H1 (cell line): ENCODE results near the gene TMIGD3. TPM values are rescaled to one million over a fixed set of nuclear protein-coding genes. Genes with fewer than 3 reads are reported as not detected.

Source experiments
- CTCF ChIA-PET: fragments of 300-600 bp; sonication (Branson Sonifier 250); formaldehyde crosslinking; loops from one replicate; lab custom pipeline; 2021; ENCODE audit not compliant: partially characterized antibody; lab: Charles Lee
- POLR2A ChIA-PET: fragments of 300-600 bp; sonication (Branson Sonifier 250); formaldehyde crosslinking; loops from one replicate; lab custom pipeline; 2021; ENCODE audit warnings: inconsistent platforms; ENCODE audit not compliant: partially characterized antibody; lab: Charles Lee
- DNase-seq, 2 experiments: peaks; one replicate each; pipeline versions ENCODE4 v3.0.0 to v3.0.0-alpha.2; 2010 to 2022; ENCODE audit warnings: low spot score in 2 of 2, low read depth in 1 of 2, mixed read lengths in 1 of 2
- FAIRE-seq: peaks from 2 replicates; lab custom pipeline; 2011; peaks lifted over from hg19 to GRCh38; lab: Jason Lieb, UNC
- H2AFZ ChIP-seq: 2 replicates; pipeline ENCODE4 v1.8.1; 2012; ENCODE audit warnings: low read length, inconsistent platforms
- H2AK5ac ChIP-seq: 2 replicates; pipeline ENCODE4 v1.6.1; 2013; ENCODE audit warnings: low read depth, low read length
- H2BK120ac ChIP-seq: replicated peaks from 2 replicates; pipeline ENCODE3; 2013; ENCODE audit warnings: low read depth, low read length, inconsistent platforms
- H2BK12ac ChIP-seq: 2 replicates; pipeline ENCODE4 v1.6.1; 2013; ENCODE audit warnings: low read depth, low read length
- H2BK15ac ChIP-seq: 2 replicates; pipeline ENCODE4 v1.6.1; 2013; ENCODE audit warnings: low read length
- H2BK20ac ChIP-seq: 2 replicates; pipeline ENCODE4 v1.6.1; 2013; ENCODE audit warnings: low read length
- H2BK5ac ChIP-seq: 2 replicates; pipeline ENCODE4 v1.6.1; 2013; ENCODE audit warnings: low read depth, low read length
- H3K14ac ChIP-seq: 2 replicates; pipeline ENCODE4 v1.6.1; 2013; ENCODE audit warnings: inconsistent platforms; ENCODE audit not compliant: insufficient read length
- H3K18ac ChIP-seq: 2 replicates; pipeline ENCODE4 v1.6.1; 2013; ENCODE audit warnings: low read length; ENCODE audit errors: extremely low read depth
- H3K23ac ChIP-seq: 2 replicates; pipeline ENCODE4 v1.6.1; 2013; ENCODE audit warnings: inconsistent platforms; ENCODE audit not compliant: insufficient read length
- H3K23me2 ChIP-seq: 2 replicates; pipeline ENCODE4 v1.6.1; 2013; ENCODE audit warnings: low read depth, low read length
- H3K27ac ChIP-seq: 2 replicates; pipeline ENCODE4 v1.6.1; 2011; ENCODE audit warnings: low read depth, low read length, inconsistent platforms
- H3K27me3 ChIP-seq, 4 experiments: replicated peaks in 1 of 4; 1 replicate in 1 of 4; 2 replicates in 3 of 4; pipeline versions ENCODE4 v1.6.1 to v1.8.1; 2011 to 2013; ENCODE audit warnings: low read length in 3 of 4, mild to moderate bottlenecking in 3 of 4, inconsistent platforms in 2 of 4, mixed read lengths in 2 of 4, moderate library complexity in 1 of 4; ENCODE audit not compliant: control insufficient read depth in 3 of 4, insufficient read depth in 3 of 4; ENCODE audit errors: extremely low read depth in 1 of 4
- H3K36me3 ChIP-seq, 4 experiments: 2 replicates each; pipeline versions ENCODE4 v1.6.1 to v1.8.1; 2011 to 2013; ENCODE audit warnings: mild to moderate bottlenecking in 4 of 4, low read length in 3 of 4, moderate library complexity in 2 of 4, control low read depth in 1 of 4, inconsistent platforms in 1 of 4; ENCODE audit not compliant: insufficient read depth in 4 of 4, control insufficient read depth in 2 of 4
- H3K4ac ChIP-seq: replicated peaks from 2 replicates; pipeline ENCODE3; 2013; ENCODE audit warnings: low read length, low read depth, mixed read lengths, inconsistent platforms; ENCODE audit not compliant: insufficient read length
- H3K4me1 ChIP-seq, 4 experiments: replicated peaks in 1 of 4; 1 replicate in 1 of 4; 2 replicates in 3 of 4; pipeline versions ENCODE4 v1.6.1 to v1.8.1; 2011 to 2013; ENCODE audit warnings: low read length in 3 of 4, inconsistent platforms in 2 of 4, mixed read lengths in 1 of 4; ENCODE audit not compliant: insufficient read depth in 4 of 4, control insufficient read depth in 3 of 4
- H3K4me2 ChIP-seq, 2 experiments: 2 replicates each; pipeline versions ENCODE4 v1.6.1 to v1.8.1; 2011 to 2013; ENCODE audit warnings: low read depth in 2 of 2, low read length in 2 of 2, control low read depth in 1 of 2, inconsistent platforms in 1 of 2, mild to moderate bottlenecking in 1 of 2; ENCODE audit not compliant: insufficient read depth in 1 of 2
- H3K4me3 ChIP-seq, 4 experiments: fragments of 200-600, 300-600 bp in 1 of 4; sonication (generic), shearing (Covaris generic), sonication (Bioruptor Twin) in 1 of 4; 2 replicates each; pipeline versions ENCODE4 v1.5.1 to v1.8.1; 2011 to 2016; ENCODE audit warnings: low read length in 4 of 4, low read depth in 3 of 4, control low read depth in 2 of 4, inconsistent platforms in 2 of 4, mild to moderate bottlenecking in 2 of 4, mixed read lengths in 1 of 4, moderate library complexity in 1 of 4; ENCODE audit not compliant: insufficient read depth in 2 of 4; ENCODE audit errors: extremely low read depth in 1 of 4
- H3K56ac ChIP-seq: replicated peaks from 2 replicates; pipeline ENCODE3; 2013; ENCODE audit warnings: low read depth, mild to moderate bottlenecking, mixed read lengths, low read length, inconsistent platforms; ENCODE audit not compliant: insufficient read length
- H3K79me1 ChIP-seq: 2 replicates; pipeline ENCODE4 v1.6.1; 2013; ENCODE audit warnings: low read depth, low read length, control low read depth
- H3K79me2 ChIP-seq, 2 experiments: 2 replicates each; pipeline versions ENCODE4 v1.6.1 to v1.8.1; 2012 to 2013; ENCODE audit warnings: low read length in 2 of 2, mild to moderate bottlenecking in 2 of 2, inconsistent platforms in 1 of 2; ENCODE audit not compliant: insufficient read depth in 2 of 2, control insufficient read depth in 1 of 2
- H3K9ac ChIP-seq, 4 experiments: replicated peaks in 1 of 4; 1 replicate in 1 of 4; 2 replicates in 3 of 4; pipeline versions ENCODE4 v1.6.1 to v1.8.1; 2011 to 2013; ENCODE audit warnings: low read depth in 3 of 4, low read length in 3 of 4, control low read depth in 2 of 4, mild to moderate bottlenecking in 2 of 4, moderate library complexity in 2 of 4, inconsistent platforms in 1 of 4; ENCODE audit errors: extremely low read depth in 1 of 4
- H3K9me3 ChIP-seq, 2 experiments: 2 replicates each; pipeline versions ENCODE4 v1.6.1 to v1.8.1; 2012 to 2013; ENCODE audit warnings: mild to moderate bottlenecking in 2 of 2, moderate library complexity in 2 of 2, control low read depth in 1 of 2, inconsistent platforms in 1 of 2, low read depth in 1 of 2, low read length in 1 of 2, mixed read lengths in 1 of 2; ENCODE audit not compliant: insufficient read depth in 2 of 2
- H4K20me1 ChIP-seq, 2 experiments: replicated peaks in 1 of 2; 2 replicates each; pipeline versions ENCODE3 to v1.8.1; 2011 to 2013; ENCODE audit warnings: inconsistent platforms in 2 of 2, low read length in 2 of 2, mild to moderate bottlenecking in 1 of 2; ENCODE audit not compliant: insufficient read depth in 2 of 2, control insufficient read depth in 1 of 2
- H4K5ac ChIP-seq: 2 replicates; pipeline ENCODE4 v1.6.1; 2013; ENCODE audit warnings: low read length, low read depth, mixed read lengths, inconsistent platforms; ENCODE audit not compliant: insufficient read length
- H4K8ac ChIP-seq: 2 replicates; pipeline ENCODE4 v1.8.0; 2013; ENCODE audit warnings: mild to moderate bottlenecking, moderate library complexity, low read length, inconsistent platforms; ENCODE audit not compliant: insufficient read depth; ENCODE audit errors: extremely low read depth
- H4K91ac ChIP-seq: replicated peaks from 2 replicates; pipeline ENCODE3; 2013; ENCODE audit warnings: low read length, mixed read lengths, inconsistent platforms; ENCODE audit not compliant: insufficient read length
- ASH2L ChIP-seq: fragments of 200-600, 300-600 bp; sonication (generic); IDR thresholded peaks from one replicate; pipeline ENCODE4 v1.7.1; 2017; ENCODE audit warnings: low read length
- BRCA1 ChIP-seq: IDR thresholded peaks from 2 replicates; pipeline ENCODE4 v1.6.1; 2012; ENCODE audit warnings: low read depth, low read length, improper control_type of control experiment
- EGR1 ChIP-seq: IDR thresholded peaks from 2 replicates; pipeline ENCODE4 v1.6.1; 2011; ENCODE audit warnings: low read depth, low read length, borderline replicate concordance
- RAD21 ChIP-seq, 2 experiments: IDR thresholded peaks in 1 of 2; conservative IDR thresholded peaks in 1 of 2; 2 replicates each; pipeline ENCODE4 v1.6.1; 2011; ENCODE audit warnings: low read depth in 2 of 2, low read length in 2 of 2, improper control_type of control experiment in 1 of 2, inconsistent platforms in 1 of 2, mild to moderate bottlenecking in 1 of 2, moderate library complexity in 1 of 2
- RNF2 ChIP-seq: fragments of 200-900, 300-1000 bp; sonication (generic); IDR thresholded peaks from 2 replicates; pipeline ENCODE4 v1.7.1; 2016; ENCODE audit warnings: borderline replicate concordance, low read depth, mild to moderate bottlenecking, antibody characterized with exemption, low read length; ENCODE audit not compliant: poor library complexity, severe bottlenecking; ENCODE audit errors: missing control alignments
- SAP30 ChIP-seq: fragments of 300-600 bp; sonication (generic); IDR thresholded peaks from 2 replicates; pipeline ENCODE4 v1.7.1; 2012; ENCODE audit warnings: low read length, moderate library complexity, mild to moderate bottlenecking, inconsistent platforms; ENCODE audit not compliant: insufficient read depth, insufficient replicate concordance
- TBP ChIP-seq: IDR thresholded peaks from 2 replicates; pipeline ENCODE4 v1.6.1; 2011; ENCODE audit warnings: low read depth, low read length, improper control_type of control experiment
- TCF12 ChIP-seq: IDR thresholded peaks from 2 replicates; pipeline ENCODE4 v1.6.1; 2011; ENCODE audit warnings: low read depth, mild to moderate bottlenecking, low read length
- YY1 ChIP-seq: IDR thresholded peaks from 2 replicates; pipeline ENCODE4 v1.6.1; 2011; ENCODE audit warnings: low read depth, mild to moderate bottlenecking, low read length
- WGBS, 2 experiments: shearing (Covaris generic) in 1 of 2; methylation state at CpG; one replicate each; pipeline versions ENCODE4 v1.1.6 to v1.1.7; 2013 to 2015; ENCODE audit warnings: low lambda C conversion rate in 2 of 2, mixed read lengths in 2 of 2, inconsistent platforms in 1 of 2, low coverage in 1 of 2, missing lambda C conversion rate in 1 of 2; ENCODE audit not compliant: insufficient replicate concordance in 2 of 2, insufficient coverage in 1 of 2, insufficient read length in 1 of 2; ENCODE audit errors: extremely low coverage in 1 of 2, missing lambda C conversion rate in 1 of 2; 5-methylcytosine and 5-hydroxymethylcytosine counted together
- polyA plus RNA-seq, 7 experiments: library from polyadenylated mRNA; depleted of rRNA in 3 of 7; stranded (reverse) in 5 of 7; unstranded in 2 of 7; fragments of >200 nt in 5 of 7; fragments of 200-250 nt in 2 of 7; gene quantifications; 1 replicate in 5 of 7; 2 replicates in 1 of 7; 4 replicates in 1 of 7; pipeline versions ENCODE4 v1.2.1 to v1.2.3, GENCODE V29; 2011 to 2013; ENCODE audit warnings: missing spikeins in 2 of 7, mixed read lengths in 2 of 7
- total RNA-seq: library from RNA; stranded (reverse); fragmentation: NEBNext Ultra II Directional; extraction: Animal tissue kit (Norgen Biotek cat#: 25700); gene quantifications from 2 replicates; pipeline ENCODE4 v1.2.1, GENCODE V29; 2021

Gene TMIGD3
- total and polyA plus RNA-seq, 2 of the 8 experiments (the other 6 are each of a cell fraction or from before 2014, with no cell fraction given): not detected

DNA sequence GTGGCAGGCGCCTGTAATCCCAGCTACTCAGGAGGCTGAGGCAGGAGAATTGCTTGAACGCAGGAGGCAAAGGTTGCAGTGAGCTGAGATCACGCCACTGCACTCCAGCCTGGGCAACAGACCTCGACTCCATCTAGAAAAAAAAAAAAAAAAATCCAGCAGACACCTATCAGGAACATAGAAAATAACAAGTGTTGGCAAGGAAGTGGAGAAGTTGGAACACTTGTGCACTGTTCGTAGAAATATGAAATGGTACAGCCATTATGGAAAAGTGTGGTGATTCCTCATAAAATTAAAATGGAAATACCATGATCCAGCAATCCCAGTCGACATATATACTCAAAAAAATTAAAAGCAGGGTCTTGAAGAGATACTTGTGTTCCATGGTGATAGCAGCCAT, 41.7 kb downstream of the TMIGD3 start:
- no peak overlapping the region for H4K8ac ChIP-seq
- POLR2A ChIA-PET: interaction anchor here (0.7 to 2.2 kb wide), 3 partner anchors 9 to 92 kb away, joined by 3 to 13 read pairs (median 5); partner anchors contain the start of gene WDR77
- peaks cover 9 to 49% (median 32%) of the 10 kb centered on the region in 4 experiments; a peak in 7 of 8 replicates for H3K36me3 ChIP-seq

More for the DNA sequence above, 41.7 kb downstream of the TMIGD3 start:
- H3K79me1 ChIP-seq: no peaks in the 10 kb centered on the region
- no peak overlapping the region for H3K56ac ChIP-seq
- FAIRE-seq: no peak
- no peak overlapping the region for H2BK12ac ChIP-seq
- no peaks in the 10 kb centered on the region for H3K23me2 ChIP-seq
- no peak overlapping the region for H3K4me3 ChIP-seq
- H2BK20ac ChIP-seq: no peak overlapping the region
- H3K27ac ChIP-seq: no peak overlapping the region
- H2BK5ac ChIP-seq: no peak overlapping the region
- H2AK5ac ChIP-seq: no peak overlapping the region
- TF ChIP-seq EGR1: no peak
- no peak for TF ChIP-seq RAD21 (IDR thresholded peaks at IDR 0.05 in 1 of 2, conservative IDR thresholded peaks at IDR 0.05 in 1 of 2; ENCODE audit: low read depth in 2 of 2, low read length in 2 of 2)
- TF ChIP-seq SAP30: no peak
- TF ChIP-seq RNF2: no peak
- TF ChIP-seq BRCA1: no peak
- no peak for TF ChIP-seq TCF12
- TF ChIP-seq YY1: no peak
- no peak for TF ChIP-seq ASH2L
- TF ChIP-seq TBP: no peak
- H4K20me1 ChIP-seq: no peaks in the 10 kb centered on the region
- CTCF ChIA-PET: interaction anchor here (0.6 kb wide), 1 partner anchor 635 kb away, joined by 4 read pairs; no protein-coding TSS in a partner anchor
- H3K9me3 ChIP-seq: no peaks in the 10 kb centered on the region
- H2BK120ac ChIP-seq: no peak overlapping the region
- H2BK15ac ChIP-seq: no peak overlapping the region
- WGBS, 2 experiments: 84% methylated on average over 6 of the region's 6 CpGs; no CpG with 5 or more reads in 1 of the 2 experiments
- no peak overlapping the region for H3K4me2 ChIP-seq
- no peak overlapping the region for H3K4ac ChIP-seq
- H3K27me3 ChIP-seq: no peaks in the 10 kb centered on the region
- no peak overlapping the region for H4K5ac ChIP-seq
- DNase-seq: no peak
- no peaks in the 10 kb centered on the region for H3K79me2 ChIP-seq
- H2AFZ ChIP-seq: no peak overlapping the region
- H3K14ac ChIP-seq: no peak overlapping the region
- no peak overlapping the region for H3K9ac ChIP-seq
- H3K4me1 ChIP-seq: no peaks in the 10 kb centered on the region
- no peak overlapping the region for H3K23ac ChIP-seq
- H4K91ac ChIP-seq: no peak overlapping the region
- no peak overlapping the region for H3K18ac ChIP-seq
